Activated naive CD4-positive, alpha-beta T cell treated with anti-CD3 and anti-CD28 coated beads for 36 hours (primary cell): ENCODE data around the gene MCMBP. TPM values are rescaled to one million over a fixed set of nuclear protein-coding genes. Genes with fewer than 3 reads are reported as not detected.
A peak's percentile ranks its signal among the peaks of the same experiment; 100 is the strongest.

Source experiments
- CTCF ChIA-PET: fragments of 350-600 bp; sonication (Branson Sonifier 250); formaldehyde crosslinking; loops from one replicate; lab custom pipeline; 2021; ENCODE audit warnings: antibody characterized with exemption; lab: Charles Lee
- DNase-seq: peaks from one replicate; pipeline ENCODE4 v3.0.0-alpha.2; 2020
- H3K27ac Mint-ChIP-seq: one replicate; pipeline ENCODE4 v1.8.0; 2021; ENCODE audit warnings: mild to moderate bottlenecking, mixed read lengths
- H3K27me3 Mint-ChIP-seq: one replicate; pipeline ENCODE4 v1.8.0; 2021; ENCODE audit warnings: low read depth, mixed read lengths
- H3K36me3 Mint-ChIP-seq: one replicate; pipeline ENCODE4 v1.8.0; 2021; ENCODE audit warnings: low read depth, mixed read lengths
- H3K4me1 Mint-ChIP-seq: one replicate; pipeline ENCODE4 v1.8.0; 2021; ENCODE audit warnings: low read depth, mixed read lengths
- H3K4me3 Mint-ChIP-seq: one replicate; pipeline ENCODE4 v1.8.0; 2021; ENCODE audit warnings: mild to moderate bottlenecking, moderate library complexity, mixed read lengths
- H3K9me3 Mint-ChIP-seq: one replicate; pipeline ENCODE4 v1.8.0; 2021; ENCODE audit warnings: mixed read lengths
- intact Hi-C: fragments of 100-400 bp; cut with micrococcal nuclease; formaldehyde crosslinking; loops from one replicate; pipeline ENCODE4 v1.15.1; 2023
- total RNA-seq, 2 experiments: library from RNA; stranded (reverse); gene quantifications; one replicate each; pipeline ENCODE4 v1.2.3, GENCODE V29; 2021

The MCMBP gene
- total RNA-seq, 2 experiments from 2014 or later, result 76.9 to 77.7 TPM

GRCh38 chr10:119821182-119821581, 51.5 kb downstream of the MCMBP start:
- no peak overlapping the region for H3K4me3 Mint-ChIP-seq
- H3K9me3 Mint-ChIP-seq, result no peaks in the 10 kb centered on the region
- intact Hi-C loops, result no loop called here
- CTCF ChIA-PET, result interaction anchor here (0.6 kb wide), 1 partner anchor 62 kb away, joined by 4 read pairs; no protein-coding TSS in a partner anchor
- H3K27ac Mint-ChIP-seq, result no peak overlapping the region
- peaks cover 2% of the 10 kb centered on the region for H3K4me1 Mint-ChIP-seq
- peaks cover 16% of the 10 kb centered on the region for H3K36me3 Mint-ChIP-seq
- no peaks in the 10 kb centered on the region for H3K27me3 Mint-ChIP-seq
- DNase-seq, result no peak

DNA sequence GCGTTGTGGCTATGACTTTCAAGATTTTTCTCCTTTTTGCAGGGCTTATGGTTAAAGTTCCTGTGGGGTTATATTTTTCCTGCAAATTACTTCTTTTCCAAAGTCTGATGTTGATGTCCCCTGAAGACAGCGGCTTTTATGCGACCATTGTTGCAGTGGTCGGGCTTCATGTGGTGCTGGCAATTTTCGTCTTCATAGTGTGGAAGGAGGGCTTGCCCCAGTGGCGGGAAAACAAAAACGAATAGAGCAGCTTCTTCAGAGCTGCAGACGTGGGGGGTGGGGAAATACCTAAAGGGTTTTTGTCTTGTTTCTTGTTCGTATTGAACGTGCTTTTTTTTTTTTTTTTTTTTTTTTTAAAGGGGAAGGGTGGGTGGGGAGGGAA, 53.8 kb downstream of the MCMBP start:
- Mint-ChIP-seq H3K36me3 (peaks cover 15% of the 10 kb centered on the region), H3K27me3 (no peaks in the 10 kb centered on the region), H3K4me3 (no peak overlapping the region), H3K9me3 (no peaks in the 10 kb centered on the region), H3K4me1 (peaks cover 2% of the 10 kb centered on the region), H3K27ac (no peak overlapping the region)
- CTCF ChIA-PET, result no interaction called here
- DNase-seq, result no peak
- intact Hi-C loops, result no loop called here

GRCh38 chr10:119817991-119818888, 54.4 kb downstream of the MCMBP start:
- intact Hi-C loops, result no loop called here
- Mint-ChIP-seq H3K36me3 (peaks cover 16% of the 10 kb centered on the region), H3K4me3 (no peak overlapping the region), H3K27ac (no peak overlapping the region), H3K9me3 (no peaks in the 10 kb centered on the region), H3K27me3 (no peaks in the 10 kb centered on the region), H3K4me1 (peaks cover 2% of the 10 kb centered on the region)
- DNase-seq, result peak; percentile 9
- CTCF ChIA-PET, result no interaction called here

GRCh38 chr10:119815671-119816070, 57.0 kb downstream of the MCMBP start:
- Mint-ChIP-seq H3K4me3 (no peak overlapping the region), H3K27ac (no peak overlapping the region), H3K4me1 (peaks cover 2% of the 10 kb centered on the region), H3K36me3 (peaks cover 18% of the 10 kb centered on the region), H3K9me3 (no peaks in the 10 kb centered on the region), H3K27me3 (no peaks in the 10 kb centered on the region)
- CTCF ChIA-PET, result interaction anchor here (1.0 kb wide), 1 partner anchor 130 kb away, joined by 3 read pairs; no protein-coding TSS in a partner anchor
- no peak for DNase-seq
- intact Hi-C loops, result no loop called here

DNA sequence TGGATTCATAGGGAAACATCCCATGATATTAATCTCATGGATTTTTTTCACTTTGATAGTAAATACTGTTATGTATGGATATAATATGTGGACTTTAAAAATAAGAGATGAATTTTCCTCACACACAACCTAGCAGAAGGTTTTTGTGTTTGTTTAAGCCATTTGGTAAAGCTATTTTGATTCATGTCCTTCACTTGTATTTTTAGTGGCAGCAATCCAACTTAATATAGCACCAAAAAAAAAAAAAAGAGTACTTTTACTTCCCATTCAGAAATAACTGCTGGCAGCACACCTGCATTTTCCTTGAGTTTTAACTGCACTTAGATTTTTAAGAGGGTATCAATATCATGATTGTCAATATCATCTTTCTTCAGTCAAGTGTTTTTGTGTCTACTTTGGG, 60.0 kb downstream of the MCMBP start:
- DNase-seq, result no peak
- CTCF ChIA-PET, result interaction anchor here (0.8 to 1.6 kb wide), 3 partner anchors 10 to 126 kb away, joined by 3 to 4 read pairs (median 3); no protein-coding TSS in a partner anchor
- no peak overlapping the region for H3K27ac Mint-ChIP-seq
- peaks cover 16% of the 10 kb centered on the region for H3K36me3 Mint-ChIP-seq
- no peak overlapping the region for H3K4me3 Mint-ChIP-seq
- no peaks in the 10 kb centered on the region for H3K9me3 Mint-ChIP-seq
- intact Hi-C loops, result no loop called here
- H3K27me3 Mint-ChIP-seq, result no peaks in the 10 kb centered on the region
- H3K4me1 Mint-ChIP-seq, result no peaks in the 10 kb centered on the region

GRCh38 chr10:119811122-119811521, 61.5 kb downstream of the MCMBP start:
- no peaks in the 10 kb centered on the region for H3K4me1 Mint-ChIP-seq
- H3K27ac Mint-ChIP-seq, result no peak overlapping the region
- CTCF ChIA-PET, result interaction anchor here (0.7 to 2.2 kb wide), 3 partner anchors 51 to 124 kb away, joined by 3 to 6 read pairs (median 4); no protein-coding TSS in a partner anchor
- no peaks in the 10 kb centered on the region for H3K27me3 Mint-ChIP-seq
- H3K9me3 Mint-ChIP-seq, result no peaks in the 10 kb centered on the region
- no peak overlapping the region for H3K4me3 Mint-ChIP-seq
- intact Hi-C loops, result no loop called here
- H3K36me3 Mint-ChIP-seq, result peaks cover 9% of the 10 kb centered on the region
- no peak for DNase-seq

- intact Hi-C loops, result no loop called here
- no peaks in the 10 kb centered on the region for H3K9me3 Mint-ChIP-seq
- H3K4me1 Mint-ChIP-seq, result no peaks in the 10 kb centered on the region
- H3K36me3 Mint-ChIP-seq, result peaks cover 13% of the 10 kb centered on the region
- H3K27me3 Mint-ChIP-seq, result no peaks in the 10 kb centered on the region
- no peak overlapping the region for H3K27ac Mint-ChIP-seq
- H3K4me3 Mint-ChIP-seq, result no peak overlapping the region
- CTCF ChIA-PET, result interaction anchor here (0.7 to 1.2 kb wide), 2 partner anchors 19 to 184 kb away, joined by 3 to 6 read pairs; no protein-coding TSS in a partner anchor
- no peak for DNase-seq
Measured at GRCh38 chr10:119807960-119808697, 64.5 kb downstream of the MCMBP start.

DNA sequence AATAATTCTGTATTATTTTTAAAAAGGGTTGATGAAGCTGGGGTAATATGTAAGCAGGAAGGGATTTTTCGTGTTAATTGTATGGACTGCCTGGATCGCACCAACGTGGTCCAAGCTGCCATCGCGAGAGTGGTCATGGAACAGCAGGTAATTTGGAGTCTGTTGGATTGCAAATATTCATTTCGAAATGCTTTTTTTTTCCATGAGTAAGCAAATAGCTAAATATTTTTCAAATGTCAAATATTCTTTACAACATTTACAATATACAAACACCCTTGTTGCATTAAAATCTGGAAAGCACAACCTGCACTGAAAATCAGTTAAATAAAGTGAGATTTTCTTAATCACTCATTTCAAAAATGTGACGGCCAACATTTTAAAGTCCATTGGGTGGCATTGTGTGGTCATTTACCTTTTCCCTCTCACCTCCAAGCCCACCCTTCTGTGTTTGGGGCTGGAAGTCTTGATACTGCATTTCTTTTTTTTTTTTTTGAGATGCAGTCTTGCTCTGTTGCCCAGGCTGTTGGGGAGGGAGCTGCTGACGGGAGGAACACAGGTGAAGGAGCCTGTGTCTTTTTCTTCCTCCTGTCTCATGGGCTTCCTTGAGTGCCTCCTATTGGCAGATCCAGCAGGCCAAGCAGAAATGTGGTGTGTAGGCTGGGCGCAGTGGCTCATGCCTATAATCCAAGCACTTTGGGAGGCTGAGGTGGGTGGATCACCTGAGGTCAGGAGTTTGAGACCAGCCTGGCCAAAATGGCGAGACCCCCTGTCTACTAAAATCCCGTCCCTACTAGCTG, 66.1 kb downstream of the MCMBP start:
- DNase-seq, result no peak
- no peaks in the 10 kb centered on the region for H3K27me3 Mint-ChIP-seq
- intact Hi-C loops, result no loop called here
- no peaks in the 10 kb centered on the region for H3K9me3 Mint-ChIP-seq
- CTCF ChIA-PET, result interaction anchor here (0.6 kb wide), 1 partner anchor 53 kb away, joined by 3 read pairs; no protein-coding TSS in a partner anchor
- H3K27ac Mint-ChIP-seq, result no peak overlapping the region
- H3K36me3 Mint-ChIP-seq, result peaks cover 12% of the 10 kb centered on the region
- H3K4me1 Mint-ChIP-seq, result peaks cover 6% of the 10 kb centered on the region
- H3K4me3 Mint-ChIP-seq, result no peak overlapping the region

DNA sequence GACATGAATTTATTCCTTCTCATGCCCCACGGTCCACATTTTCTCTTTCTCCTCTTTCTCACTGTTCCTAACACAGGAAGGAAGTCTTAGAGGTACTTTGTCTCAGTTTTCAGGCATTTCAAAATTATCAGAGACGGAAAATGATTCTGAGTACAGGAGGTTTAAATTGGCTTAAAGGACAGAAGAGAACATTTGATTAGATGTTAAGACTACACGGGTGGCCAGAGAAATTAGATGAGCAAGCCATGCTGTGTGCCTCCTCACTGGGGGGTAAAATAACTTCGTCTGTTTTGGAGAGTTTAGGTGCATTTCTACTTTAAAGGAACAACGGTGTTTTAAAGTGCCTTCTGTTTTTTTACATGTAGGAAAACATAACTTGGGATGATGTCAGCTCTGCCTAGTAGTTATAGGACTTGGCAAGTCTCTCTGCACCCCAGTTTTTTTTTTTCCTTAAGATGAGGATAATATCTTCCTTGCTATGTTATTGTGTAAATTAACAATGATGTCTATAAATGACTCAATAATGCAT, 66.9 kb downstream of the MCMBP start:
- DNase-seq, result no peak
- no peak overlapping the region for H3K27ac Mint-ChIP-seq
- CTCF ChIA-PET, result interaction anchor here (0.6 kb wide), 1 partner anchor 122 kb away, joined by 8 read pairs; no protein-coding TSS in a partner anchor
- no peaks in the 10 kb centered on the region for H3K27me3 Mint-ChIP-seq
- H3K4me3 Mint-ChIP-seq, result no peak overlapping the region
- H3K4me1 Mint-ChIP-seq, result peaks cover 10% of the 10 kb centered on the region
- H3K36me3 Mint-ChIP-seq, result peaks cover 12% of the 10 kb centered on the region
- H3K9me3 Mint-ChIP-seq, result no peaks in the 10 kb centered on the region
- intact Hi-C loops, result no loop called here

DNA sequence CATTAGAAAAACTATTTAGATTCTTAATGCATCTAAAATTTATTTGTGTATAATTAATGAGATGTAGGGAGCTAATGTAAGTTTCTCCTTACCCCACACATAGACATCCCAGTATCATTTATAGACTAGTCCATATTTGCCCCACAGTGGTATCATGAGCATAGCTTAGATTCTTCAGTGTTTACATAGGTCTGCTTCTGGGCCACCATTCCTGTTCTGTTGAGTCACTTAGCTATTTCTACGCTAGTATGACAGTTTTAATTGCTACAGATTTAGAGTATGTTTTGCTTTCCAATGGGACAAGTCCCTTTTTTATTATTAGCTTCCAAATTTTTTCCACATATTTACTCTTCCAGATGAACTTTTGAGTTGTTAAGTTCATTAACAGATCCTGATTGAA, 69.4 kb downstream of the MCMBP start:
- Mint-ChIP-seq H3K36me3 (peaks cover 13% of the 10 kb centered on the region), H3K4me3 (no peak overlapping the region), H3K27me3 (no peaks in the 10 kb centered on the region), H3K4me1 (peaks cover 10% of the 10 kb centered on the region), H3K9me3 (no peaks in the 10 kb centered on the region), H3K27ac (no peak overlapping the region)
- CTCF ChIA-PET, result interaction anchor here (1.0 to 1.3 kb wide), 3 partner anchors 9 to 116 kb away, joined by 3 to 4 read pairs (median 3); no protein-coding TSS in a partner anchor
- DNase-seq, result no peak
- intact Hi-C loops, result no loop called here

- CTCF ChIA-PET, result no interaction called here
- intact Hi-C loops, result no loop called here
- Mint-ChIP-seq H3K27me3 (no peaks in the 10 kb centered on the region), H3K9me3 (no peaks in the 10 kb centered on the region), H3K36me3 (peaks cover 16% of the 10 kb centered on the region), H3K4me1 (peaks cover 10% of the 10 kb centered on the region), H3K4me3 (no peak overlapping the region), H3K27ac (no peak overlapping the region)
- DNase-seq, result no peak
Measured at GRCh38 chr10:119801998-119802538, 70.6 kb downstream of the MCMBP start.
